ENCODE measurements around the gene TMEM132D. TPM values are rescaled to one million over a fixed set of nuclear protein-coding genes. Genes with fewer than 3 reads are reported as not detected.

Gene TMEM132D
- total RNA-seq, 1 experiment from 2014 or later, result not detected

GRCh38 chr12:129886541-129886940 lies 17.3 kb downstream of the TMEM132D start:
- no peaks in the 10 kb centered on the region for H3K9me3 ChIP-seq (ENCODE audit: low read length)
- no peaks in the 10 kb centered on the region for H3K36me3 ChIP-seq (ENCODE audit: insufficient read depth, low read length)
- no peak for DNase-seq
- no peak overlapping the region for H3K27ac ChIP-seq (ENCODE audit: low read length)
- no peak overlapping the region for H3K4me3 ChIP-seq (ENCODE audit: low read length)
- no peak overlapping the region for H3K9ac ChIP-seq (ENCODE audit: low read length)
- no peak overlapping the region for H3K4me2 ChIP-seq (ENCODE audit: low read depth, low read length, poor library complexity, severe bottlenecking)
- H3K79me2 ChIP-seq (ENCODE audit: low read length), result no peaks in the 10 kb centered on the region
- no peaks in the 10 kb centered on the region for H4K20me1 ChIP-seq (ENCODE audit: insufficient read depth, low read depth, low read length)
- H3K9me2 ChIP-seq (replicated peaks; ENCODE audit: insufficient read depth, low read length), result no peaks in the 10 kb centered on the region
- no peak overlapping the region for H2AFZ ChIP-seq (ENCODE audit: low read length)
- no peaks in the 10 kb centered on the region for H3K27me3 ChIP-seq (ENCODE audit: low read length)
- no peaks in the 10 kb centered on the region for H3K4me1 ChIP-seq (ENCODE audit: low read length)

GRCh38 chr12:129885287-129885686 lies 18.5 kb downstream of the TMEM132D start:
- DNase-seq, result no peak
- no peak overlapping the region for H3K4me3 ChIP-seq (ENCODE audit: low read length)
- H3K27me3 ChIP-seq (ENCODE audit: low read length), result no peaks in the 10 kb centered on the region
- no peak overlapping the region for H3K4me2 ChIP-seq (ENCODE audit: low read depth, low read length, poor library complexity, severe bottlenecking)
- H3K27ac ChIP-seq (ENCODE audit: low read length), result no peak overlapping the region
- H3K9me2 ChIP-seq (replicated peaks; ENCODE audit: insufficient read depth, low read length), result no peaks in the 10 kb centered on the region
- no peaks in the 10 kb centered on the region for H3K79me2 ChIP-seq (ENCODE audit: low read length)
- no peaks in the 10 kb centered on the region for H3K36me3 ChIP-seq (ENCODE audit: insufficient read depth, low read length)
- no peaks in the 10 kb centered on the region for H3K4me1 ChIP-seq (ENCODE audit: low read length)
- no peak overlapping the region for H3K9ac ChIP-seq (ENCODE audit: low read length)
- no peak overlapping the region for H2AFZ ChIP-seq (ENCODE audit: low read length)
- no peaks in the 10 kb centered on the region for H3K9me3 ChIP-seq (ENCODE audit: low read length)
- H4K20me1 ChIP-seq (ENCODE audit: insufficient read depth, low read depth, low read length), result no peaks in the 10 kb centered on the region

GRCh38 chr12:129877411-129877810 lies 26.4 kb downstream of the TMEM132D start:
- H3K27me3 ChIP-seq (ENCODE audit: low read length), result no peaks in the 10 kb centered on the region
- H3K4me3 ChIP-seq (ENCODE audit: low read length), result no peak overlapping the region
- no peaks in the 10 kb centered on the region for H3K9me2 ChIP-seq (replicated peaks; ENCODE audit: insufficient read depth, low read length)
- no peaks in the 10 kb centered on the region for H4K20me1 ChIP-seq (ENCODE audit: insufficient read depth, low read depth, low read length)
- H3K9me3 ChIP-seq (ENCODE audit: low read length), result no peaks in the 10 kb centered on the region
- no peaks in the 10 kb centered on the region for H3K79me2 ChIP-seq (ENCODE audit: low read length)
- no peak overlapping the region for H3K4me2 ChIP-seq (ENCODE audit: low read depth, low read length, poor library complexity, severe bottlenecking)
- no peak overlapping the region for H2AFZ ChIP-seq (ENCODE audit: low read length)
- H3K9ac ChIP-seq (ENCODE audit: low read length), result no peak overlapping the region
- no peaks in the 10 kb centered on the region for H3K4me1 ChIP-seq (ENCODE audit: low read length)
- H3K27ac ChIP-seq (ENCODE audit: low read length), result no peak overlapping the region
- H3K36me3 ChIP-seq (ENCODE audit: insufficient read depth, low read length), result no peaks in the 10 kb centered on the region
- no peak for DNase-seq

GRCh38 chr12:129873833-129874208 lies 30.0 kb downstream of the TMEM132D start:
- H3K9me3 ChIP-seq (ENCODE audit: low read length), result no peaks in the 10 kb centered on the region
- H3K4me1 ChIP-seq (ENCODE audit: low read length), result no peaks in the 10 kb centered on the region
- no peaks in the 10 kb centered on the region for H4K20me1 ChIP-seq (ENCODE audit: insufficient read depth, low read depth, low read length)
- no peak overlapping the region for H2AFZ ChIP-seq (ENCODE audit: low read length)
- no peaks in the 10 kb centered on the region for H3K27me3 ChIP-seq (ENCODE audit: low read length)
- H3K4me3 ChIP-seq (ENCODE audit: low read length), result no peak overlapping the region
- no peak overlapping the region for H3K27ac ChIP-seq (ENCODE audit: low read length)
- no peaks in the 10 kb centered on the region for H3K9me2 ChIP-seq (replicated peaks; ENCODE audit: insufficient read depth, low read length)
- H3K4me2 ChIP-seq (ENCODE audit: low read depth, low read length, poor library complexity, severe bottlenecking), result no peak overlapping the region
- no peaks in the 10 kb centered on the region for H3K79me2 ChIP-seq (ENCODE audit: low read length)
- no peaks in the 10 kb centered on the region for H3K36me3 ChIP-seq (ENCODE audit: insufficient read depth, low read length)
- no peak overlapping the region for H3K9ac ChIP-seq (ENCODE audit: low read length)
- no peak for DNase-seq

GRCh38 chr12:129873111-129873832 lies 30.6 kb downstream of the TMEM132D start:
- no peak for DNase-seq
- H3K36me3 ChIP-seq (ENCODE audit: insufficient read depth, low read length), result no peaks in the 10 kb centered on the region

GRCh38 chr12:129871991-129872972 lies 31.5 kb downstream of the TMEM132D start:
- H3K4me2 ChIP-seq (ENCODE audit: low read depth, low read length, poor library complexity, severe bottlenecking), result no peak overlapping the region
- no peaks in the 10 kb centered on the region for H3K79me2 ChIP-seq (ENCODE audit: low read length)
- H3K27me3 ChIP-seq (ENCODE audit: low read length), result no peaks in the 10 kb centered on the region
- H3K36me3 ChIP-seq (ENCODE audit: insufficient read depth, low read length), result no peaks in the 10 kb centered on the region
- H3K4me1 ChIP-seq (ENCODE audit: low read length), result no peaks in the 10 kb centered on the region
- no peak overlapping the region for H3K9ac ChIP-seq (ENCODE audit: low read length)
- H3K9me2 ChIP-seq (replicated peaks; ENCODE audit: insufficient read depth, low read length), result no peaks in the 10 kb centered on the region
- H2AFZ ChIP-seq (ENCODE audit: low read length), result no peak overlapping the region
- H3K9me3 ChIP-seq (ENCODE audit: low read length), result no peaks in the 10 kb centered on the region
- no peak overlapping the region for H3K27ac ChIP-seq (ENCODE audit: low read length)
- H3K4me3 ChIP-seq (ENCODE audit: low read length), result no peak overlapping the region
- DNase-seq, result no peak
- no peaks in the 10 kb centered on the region for H4K20me1 ChIP-seq (ENCODE audit: insufficient read depth, low read depth, low read length)

More at GRCh38 chr12:129873111-129873832, 30.6 kb downstream of the TMEM132D start:
- Histone ChIP-seq H3K9me2 (replicated peaks; ENCODE audit: insufficient read depth, low read length) (no peaks in the 10 kb centered on the region), H3K27me3 (ENCODE audit: low read length) (no peaks in the 10 kb centered on the region), H3K9me3 (ENCODE audit: low read length) (no peaks in the 10 kb centered on the region), H3K4me3 (ENCODE audit: low read length) (no peak overlapping the region), H3K4me1 (ENCODE audit: low read length) (no peaks in the 10 kb centered on the region), H3K9ac (ENCODE audit: low read length) (no peak overlapping the region), H3K4me2 (ENCODE audit: low read depth, low read length, poor library complexity, severe bottlenecking) (no peak overlapping the region), H4K20me1 (ENCODE audit: insufficient read depth, low read depth, low read length) (no peaks in the 10 kb centered on the region), H3K27ac (ENCODE audit: low read length) (no peak overlapping the region), H2AFZ (ENCODE audit: low read length) (no peak overlapping the region), H3K79me2 (ENCODE audit: low read length) (no peaks in the 10 kb centered on the region)

GRCh38 chr12:129870796-129871195 lies 33.0 kb downstream of the TMEM132D start:
- Histone ChIP-seq H3K4me2 (ENCODE audit: low read depth, low read length, poor library complexity, severe bottlenecking) (no peak overlapping the region), H3K79me2 (ENCODE audit: low read length) (no peaks in the 10 kb centered on the region), H3K27ac (ENCODE audit: low read length) (no peak overlapping the region), H3K36me3 (ENCODE audit: insufficient read depth, low read length) (no peaks in the 10 kb centered on the region), H3K9me3 (ENCODE audit: low read length) (no peaks in the 10 kb centered on the region), H3K9me2 (replicated peaks; ENCODE audit: insufficient read depth, low read length) (no peaks in the 10 kb centered on the region), H3K27me3 (ENCODE audit: low read length) (no peaks in the 10 kb centered on the region), H2AFZ (ENCODE audit: low read length) (no peak overlapping the region), H3K4me3 (ENCODE audit: low read length) (no peak overlapping the region), H4K20me1 (ENCODE audit: insufficient read depth, low read depth, low read length) (no peaks in the 10 kb centered on the region), H3K4me1 (ENCODE audit: low read length) (no peaks in the 10 kb centered on the region), H3K9ac (ENCODE audit: low read length) (no peak overlapping the region)
- no peak for DNase-seq

GRCh38 chr12:129870136-129870535 lies 33.7 kb downstream of the TMEM132D start:
- H3K79me2 ChIP-seq (ENCODE audit: low read length), result no peaks in the 10 kb centered on the region
- H3K4me2 ChIP-seq (ENCODE audit: low read depth, low read length, poor library complexity, severe bottlenecking), result no peak overlapping the region
- no peaks in the 10 kb centered on the region for H3K9me2 ChIP-seq (replicated peaks; ENCODE audit: insufficient read depth, low read length)

More at GRCh38 chr12:129870136-129870535, 33.7 kb downstream of the TMEM132D start:
- Histone ChIP-seq H3K36me3 (ENCODE audit: insufficient read depth, low read length) (no peaks in the 10 kb centered on the region), H4K20me1 (ENCODE audit: insufficient read depth, low read depth, low read length) (no peaks in the 10 kb centered on the region), H3K9ac (ENCODE audit: low read length) (no peak overlapping the region), H2AFZ (ENCODE audit: low read length) (no peak overlapping the region), H3K27ac (ENCODE audit: low read length) (no peak overlapping the region), H3K4me1 (ENCODE audit: low read length) (no peaks in the 10 kb centered on the region), H3K9me3 (ENCODE audit: low read length) (0 out of 2 replicates have a peak, but pooled peaks cover 3% of the 10 kb centered on the region), H3K4me3 (ENCODE audit: low read length) (no peak overlapping the region), H3K27me3 (ENCODE audit: low read length) (no peaks in the 10 kb centered on the region)
- no peak for DNase-seq

Data from Karpas-422 (cell line).